Measurements from ENCODE around the gene ZNF385B.

- TF ChIP-seq, protein P1, sequence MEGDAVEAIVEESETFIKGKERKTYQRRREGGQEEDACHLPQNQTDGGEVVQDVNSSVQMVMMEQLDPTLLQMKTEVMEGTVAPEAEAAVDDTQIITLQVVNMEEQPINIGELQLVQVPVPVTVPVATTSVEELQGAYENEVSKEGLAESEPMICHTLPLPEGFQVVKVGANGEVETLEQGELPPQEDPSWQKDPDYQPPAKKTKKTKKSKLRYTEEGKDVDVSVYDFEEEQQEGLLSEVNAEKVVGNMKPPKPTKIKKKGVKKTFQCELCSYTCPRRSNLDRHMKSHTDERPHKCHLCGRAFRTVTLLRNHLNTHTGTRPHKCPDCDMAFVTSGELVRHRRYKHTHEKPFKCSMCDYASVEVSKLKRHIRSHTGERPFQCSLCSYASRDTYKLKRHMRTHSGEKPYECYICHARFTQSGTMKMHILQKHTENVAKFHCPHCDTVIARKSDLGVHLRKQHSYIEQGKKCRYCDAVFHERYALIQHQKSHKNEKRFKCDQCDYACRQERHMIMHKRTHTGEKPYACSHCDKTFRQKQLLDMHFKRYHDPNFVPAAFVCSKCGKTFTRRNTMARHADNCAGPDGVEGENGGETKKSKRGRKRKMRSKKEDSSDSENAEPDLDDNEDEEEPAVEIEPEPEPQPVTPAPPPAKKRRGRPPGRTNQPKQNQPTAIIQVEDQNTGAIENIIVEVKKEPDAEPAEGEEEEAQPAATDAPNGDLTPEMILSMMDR (conservative IDR thresholded peaks at IDR 0.05; ENCODE audit: low read length) = no peak
- no peak for TF ChIP-seq EZH2phosphoT487 (IDR thresholded peaks at IDR 0.05; ENCODE audit: borderline replicate concordance, low read depth, low read length)
Observed at GRCh38 chr2:179622112-179622511, 239.3 kb downstream of the ZNF385B start.

All from OCI-LY7 (cell line).